NOMO-1 (cell line): Measurements from ENCODE around the gene NCF4.

Source experiments
- DNase-seq, 2 experiments: peaks; one replicate each; lab custom pipeline; 2025; ENCODE audit not compliant: unreplicated experiment in 2 of 2; lab: John Stamatoyannopoulos, UW

The NCF4 gene

GRCh38 chr22:36918586-36919284, 57.9 kb downstream of the NCF4 start:
- DNase-seq = no peak

GRCh38 chr22:36921309-36922104, 60.7 kb downstream of the NCF4 start:
- DNase-seq = peak; percentile 40 to 63

- DNase-seq = no peak
These were observed 61.4 kb downstream of the NCF4 start for GRCh38 chr22:36922105-36922608.

GRCh38 chr22:36922711-36923110, 61.9 kb downstream of the NCF4 start:
- DNase-seq = no peak

GRCh38 chr22:36923131-36923788, 62.5 kb downstream of the NCF4 start:
- DNase-seq = no peak

GRCh38 chr22:36924151-36924698, 63.4 kb downstream of the NCF4 start:
- DNase-seq = no peak

- no peak for DNase-seq
These were observed 64.8 kb downstream of the NCF4 start for GRCh38 chr22:36925388-36926290.

GRCh38 chr22:36926309-36926708, 65.5 kb downstream of the NCF4 start:
- no peak for DNase-seq

GRCh38 chr22:36926721-36927435, 66.1 kb downstream of the NCF4 start:
- no peak for DNase-seq
